Endothelial cell of umbilical vein (primary cell): ENCODE results near the gene DOCK4.

ENCODE experiments used
- MYC ChIP-seq: IDR thresholded peaks from one replicate; pipeline ENCODE4 v1.6.1; 2011; ENCODE audit warnings: mild to moderate bottlenecking, low read depth, low read length
- POLR2A ChIP-seq: IDR thresholded peaks from 2 replicates; pipeline ENCODE4 v1.6.1; 2012; ENCODE audit warnings: low read depth, mild to moderate bottlenecking, control low read depth, low read length
- POLR2AphosphoS5 ChIP-seq: IDR thresholded peaks from 2 replicates; pipeline ENCODE4 v1.6.1; 2012; ENCODE audit warnings: low read depth, mild to moderate bottlenecking, control low read depth, low read length, moderate library complexity; ENCODE audit not compliant: insufficient read depth
- TF ChIP-seq, protein P1 (sequence below), 2 donors: IDR thresholded peaks; 1 replicate in 1 of 2; 2 replicates in 1 of 2; pipeline ENCODE4 v1.5.1; 2011; ENCODE audit warnings: low read length in 2 of 2, mild to moderate bottlenecking in 2 of 2, moderate library complexity in 2 of 2, control low read depth in 1 of 2, inconsistent platforms in 1 of 2, low read depth in 1 of 2; ENCODE audit not compliant: insufficient read depth in 1 of 2; ENCODE audit errors: extremely low read depth in 1 of 2

DNA sequence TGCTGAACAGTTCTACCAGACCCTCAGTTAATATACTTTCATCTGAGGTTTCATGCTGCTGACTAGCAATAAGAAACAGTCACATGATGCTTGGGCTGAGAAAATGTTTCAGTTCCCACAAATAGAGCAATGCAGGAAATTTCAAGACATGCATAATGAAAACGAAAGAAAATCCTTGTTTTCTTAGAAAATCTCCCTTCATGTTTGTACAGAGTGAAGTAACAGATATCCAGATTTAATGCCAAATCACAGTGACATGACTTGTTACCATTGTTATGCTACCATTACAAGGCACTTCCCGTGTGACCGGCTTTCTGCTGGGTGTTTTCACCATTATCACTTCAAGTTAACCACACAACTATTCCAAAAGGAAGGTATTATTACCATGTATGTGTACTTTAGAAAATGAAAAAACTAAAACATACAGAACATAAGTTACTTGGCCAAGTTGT, 121.7 kb downstream of the DOCK4 start:
- peak; percentile 23 for TF ChIP-seq POLR2AphosphoS5
- TF ChIP-seq, protein P1, sequence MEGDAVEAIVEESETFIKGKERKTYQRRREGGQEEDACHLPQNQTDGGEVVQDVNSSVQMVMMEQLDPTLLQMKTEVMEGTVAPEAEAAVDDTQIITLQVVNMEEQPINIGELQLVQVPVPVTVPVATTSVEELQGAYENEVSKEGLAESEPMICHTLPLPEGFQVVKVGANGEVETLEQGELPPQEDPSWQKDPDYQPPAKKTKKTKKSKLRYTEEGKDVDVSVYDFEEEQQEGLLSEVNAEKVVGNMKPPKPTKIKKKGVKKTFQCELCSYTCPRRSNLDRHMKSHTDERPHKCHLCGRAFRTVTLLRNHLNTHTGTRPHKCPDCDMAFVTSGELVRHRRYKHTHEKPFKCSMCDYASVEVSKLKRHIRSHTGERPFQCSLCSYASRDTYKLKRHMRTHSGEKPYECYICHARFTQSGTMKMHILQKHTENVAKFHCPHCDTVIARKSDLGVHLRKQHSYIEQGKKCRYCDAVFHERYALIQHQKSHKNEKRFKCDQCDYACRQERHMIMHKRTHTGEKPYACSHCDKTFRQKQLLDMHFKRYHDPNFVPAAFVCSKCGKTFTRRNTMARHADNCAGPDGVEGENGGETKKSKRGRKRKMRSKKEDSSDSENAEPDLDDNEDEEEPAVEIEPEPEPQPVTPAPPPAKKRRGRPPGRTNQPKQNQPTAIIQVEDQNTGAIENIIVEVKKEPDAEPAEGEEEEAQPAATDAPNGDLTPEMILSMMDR (IDR thresholded peaks at IDR 0.05; ENCODE audit: extremely low read depth in 1 of 2, insufficient read depth in 1 of 2, low read depth in 1 of 2, low read length in 2 of 2), result no peak
- no peak for TF ChIP-seq POLR2A
- TF ChIP-seq MYC, result no peak
